Activated B cell treated with CpG ODN at 0.5 μM for 24 hours (primary cell): ENCODE measurements around the gene CELSR1. TPM values are rescaled to one million over a fixed set of nuclear protein-coding genes. Genes with fewer than 3 reads are reported as not detected.
A peak's percentile ranks its signal among the peaks of the same experiment; 100 is the strongest.

ENCODE experiments used
- ATAC-seq: fragments of 200-7000 bp; cut with Tn5 transposase; one replicate; pipeline ENCODE4 v1.10.0; 2021; ENCODE audit warnings: low read depth, mild to moderate bottlenecking, moderate library complexity
- CTCF ChIA-PET: fragments of 350-600 bp; sonication (Branson Sonifier 250); formaldehyde crosslinking; loops from one replicate; lab custom pipeline; 2021; ENCODE audit warnings: antibody characterized with exemption; lab: Charles Lee
- POLR2A ChIA-PET: fragments of 350-600 bp; sonication (Branson Sonifier 250); formaldehyde crosslinking; loops from one replicate; lab custom pipeline; 2021; ENCODE audit warnings: antibody characterized with exemption; lab: Charles Lee
- DNase-seq: peaks from one replicate; pipeline ENCODE4 v3.0.0; 2022
- H3K27ac Mint-ChIP-seq: one replicate; pipeline ENCODE4 v1.8.0; 2020; ENCODE audit warnings: mixed read lengths
- H3K27me3 Mint-ChIP-seq: one replicate; pipeline ENCODE4 v1.8.0; 2021; ENCODE audit warnings: mixed read lengths
- H3K36me3 Mint-ChIP-seq: one replicate; pipeline ENCODE4 v1.8.0; 2021; ENCODE audit warnings: low read depth, mixed read lengths
- H3K4me1 Mint-ChIP-seq: one replicate; pipeline ENCODE4 v1.8.0; 2021; ENCODE audit warnings: mixed read lengths
- H3K4me3 Mint-ChIP-seq: one replicate; pipeline ENCODE4 v1.8.0; 2020; ENCODE audit warnings: mild to moderate bottlenecking, mixed read lengths
- H3K9me3 Mint-ChIP-seq: one replicate; pipeline ENCODE4 v1.8.0; 2020; ENCODE audit warnings: mixed read lengths
- intact Hi-C: fragments of 100-400 bp; cut with micrococcal nuclease; formaldehyde crosslinking; loops from one replicate; pipeline ENCODE4 v1.15.1; 2024
- total RNA-seq: library from RNA; stranded (reverse); gene quantifications from 2 replicates; pipeline ENCODE4 v1.2.3, GENCODE V29; 2022
- TF ChIP-seq, protein P1 (sequence below): fragments of 200-600 bp; IDR thresholded peaks from one replicate; pipeline ENCODE4 v1.8.0; 2022; ENCODE audit warnings: antibody characterized with exemption, mild to moderate bottlenecking

The CELSR1 gene
- total RNA-seq, 1 donor from 2014 or later: 12.3 TPM

DNA sequence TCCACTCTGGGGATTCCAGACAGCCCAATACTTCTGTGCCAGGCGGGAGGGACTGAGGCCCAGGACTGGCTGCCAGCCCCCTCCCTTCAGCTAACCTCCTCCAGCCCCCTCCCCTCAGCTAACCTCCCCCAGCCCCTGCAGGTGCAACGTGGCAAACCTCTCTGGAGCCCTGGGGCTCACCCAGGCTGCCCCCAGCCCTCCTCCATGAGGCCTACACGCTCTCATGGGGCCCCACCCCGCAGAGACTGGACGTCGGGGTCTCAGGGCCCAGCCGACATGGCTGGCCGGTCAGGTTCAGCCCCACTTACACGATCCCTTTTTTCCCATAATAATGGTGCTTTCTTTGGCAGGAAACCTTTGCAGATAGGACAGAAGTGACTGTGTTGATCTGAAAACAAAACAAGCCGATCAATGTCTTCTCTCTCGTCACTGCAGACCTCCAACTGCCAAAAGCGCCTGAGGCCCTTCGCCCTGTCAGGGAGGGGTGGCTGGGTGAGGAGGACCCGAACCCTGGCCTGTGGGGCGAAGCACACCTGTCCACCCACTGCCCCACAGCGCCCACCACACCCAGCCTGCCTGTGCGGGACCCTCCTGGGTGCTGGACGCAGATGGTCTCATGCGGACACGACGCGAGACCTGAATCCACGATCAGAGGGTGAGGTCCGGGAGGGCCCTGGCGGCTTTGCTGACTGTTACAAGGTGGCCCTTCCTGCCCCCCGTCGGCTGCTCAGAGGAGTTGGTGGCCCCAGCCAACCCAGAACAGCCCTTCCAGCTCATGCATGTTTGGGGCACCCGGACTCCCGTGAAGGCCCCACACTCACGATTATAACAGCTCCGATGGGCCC lies 168.3 kb downstream of the CELSR1 start:
- intact Hi-C loops: loop anchor here (2.0 to 10.0 kb wide), 2 partner anchors 14 to 366 kb away; partner anchors contain the start of gene CERK
- TF ChIP-seq, protein P1, sequence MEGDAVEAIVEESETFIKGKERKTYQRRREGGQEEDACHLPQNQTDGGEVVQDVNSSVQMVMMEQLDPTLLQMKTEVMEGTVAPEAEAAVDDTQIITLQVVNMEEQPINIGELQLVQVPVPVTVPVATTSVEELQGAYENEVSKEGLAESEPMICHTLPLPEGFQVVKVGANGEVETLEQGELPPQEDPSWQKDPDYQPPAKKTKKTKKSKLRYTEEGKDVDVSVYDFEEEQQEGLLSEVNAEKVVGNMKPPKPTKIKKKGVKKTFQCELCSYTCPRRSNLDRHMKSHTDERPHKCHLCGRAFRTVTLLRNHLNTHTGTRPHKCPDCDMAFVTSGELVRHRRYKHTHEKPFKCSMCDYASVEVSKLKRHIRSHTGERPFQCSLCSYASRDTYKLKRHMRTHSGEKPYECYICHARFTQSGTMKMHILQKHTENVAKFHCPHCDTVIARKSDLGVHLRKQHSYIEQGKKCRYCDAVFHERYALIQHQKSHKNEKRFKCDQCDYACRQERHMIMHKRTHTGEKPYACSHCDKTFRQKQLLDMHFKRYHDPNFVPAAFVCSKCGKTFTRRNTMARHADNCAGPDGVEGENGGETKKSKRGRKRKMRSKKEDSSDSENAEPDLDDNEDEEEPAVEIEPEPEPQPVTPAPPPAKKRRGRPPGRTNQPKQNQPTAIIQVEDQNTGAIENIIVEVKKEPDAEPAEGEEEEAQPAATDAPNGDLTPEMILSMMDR: no peak
- POLR2A ChIA-PET: interaction anchor here (0.7 to 1.4 kb wide), 2 partner anchors 173 to 400 kb away, joined by 5 to 8 read pairs; no protein-coding TSS in a partner anchor
- Mint-ChIP-seq H3K36me3 (peaks cover 17% of the 10 kb centered on the region), H3K27me3 (no peaks in the 10 kb centered on the region), H3K4me3 (no peak overlapping the region), H3K4me1 (peaks cover 10% of the 10 kb centered on the region), H3K9me3 (no peaks in the 10 kb centered on the region), H3K27ac (no peak overlapping the region)
- ATAC-seq: no peak
- no peak for DNase-seq
- CTCF ChIA-PET: interaction anchor here (2.3 kb wide), 1 partner anchor 13 kb away, joined by 14 read pairs; no protein-coding TSS in a partner anchor

DNA sequence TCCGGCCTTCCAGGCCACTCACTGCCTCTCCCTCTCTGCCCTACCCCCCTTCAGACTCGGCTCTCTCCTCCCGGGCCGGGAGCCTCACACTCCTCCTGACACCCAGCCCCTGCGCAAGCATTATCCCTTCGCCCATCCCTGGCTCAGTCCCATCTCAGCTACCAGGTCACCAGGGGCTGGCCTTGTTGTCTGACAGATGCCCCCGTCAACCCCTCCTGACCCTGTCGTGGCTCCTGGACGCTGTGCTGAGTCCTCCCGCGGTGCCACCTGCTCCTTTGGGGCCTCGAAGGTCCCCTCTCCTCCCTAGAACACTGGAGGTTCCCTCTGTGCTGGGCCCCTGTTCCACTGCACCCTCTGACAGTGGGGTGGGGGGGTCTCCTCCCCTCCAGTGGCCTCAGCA lies 169.0 kb downstream of the CELSR1 start:
- Mint-ChIP-seq H3K4me3 (no peak overlapping the region), H3K9me3 (no peaks in the 10 kb centered on the region), H3K27ac (no peak overlapping the region), H3K27me3 (no peaks in the 10 kb centered on the region), H3K36me3 (peaks cover 17% of the 10 kb centered on the region), H3K4me1 (peaks cover 7% of the 10 kb centered on the region)
- TF ChIP-seq, protein P1: no peak
- POLR2A ChIA-PET: interaction anchor here (0.9 to 1.4 kb wide), 3 partner anchors 12 to 173 kb away, joined by 3 to 8 read pairs (median 3); no protein-coding TSS in a partner anchor
- CTCF ChIA-PET: interaction anchor here (0.8 to 2.3 kb wide), 5 partner anchors 13 to 180 kb away, joined by 3 to 96 read pairs (median 4); no protein-coding TSS in a partner anchor
- no peak for ATAC-seq
- DNase-seq: no peak
- intact Hi-C loops: loop anchor here (2.0 to 10.0 kb wide), 2 partner anchors 14 to 366 kb away; partner anchors contain the start of gene CERK

DNA sequence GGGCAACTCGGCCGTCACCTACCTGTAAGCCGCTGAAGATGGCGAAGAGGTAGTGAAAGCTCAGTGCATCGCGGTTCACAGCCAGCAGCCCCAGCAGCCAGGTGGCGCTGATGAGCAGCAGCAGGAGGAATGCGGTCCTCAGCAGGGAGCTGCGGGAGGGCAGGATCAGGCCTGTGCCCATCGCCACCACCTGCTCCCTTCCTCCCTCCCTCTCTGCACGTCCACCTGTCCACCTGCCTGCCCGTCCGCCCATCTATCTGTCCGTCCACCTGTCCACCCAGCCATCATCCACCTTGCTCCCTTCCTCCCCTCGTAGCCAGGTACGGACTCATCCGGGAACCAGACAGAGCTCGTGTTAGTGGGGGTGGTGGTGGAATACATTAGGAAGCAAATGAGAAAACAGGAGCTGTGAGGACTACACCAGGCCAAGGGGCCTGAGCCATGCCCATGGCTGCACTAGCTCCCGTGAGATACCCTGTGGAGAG lies 169.7 kb downstream of the CELSR1 start:
- TF ChIP-seq, protein P1: peak; percentile 58
- H3K27ac Mint-ChIP-seq: no peak overlapping the region
- CTCF ChIA-PET: interaction anchor here (0.5 to 2.3 kb wide), 22 partner anchors 9 to 505 kb away, joined by 3 to 96 read pairs (median 3); partner anchors contain the start of genes CELSR1 and TBC1D22A

DNA sequence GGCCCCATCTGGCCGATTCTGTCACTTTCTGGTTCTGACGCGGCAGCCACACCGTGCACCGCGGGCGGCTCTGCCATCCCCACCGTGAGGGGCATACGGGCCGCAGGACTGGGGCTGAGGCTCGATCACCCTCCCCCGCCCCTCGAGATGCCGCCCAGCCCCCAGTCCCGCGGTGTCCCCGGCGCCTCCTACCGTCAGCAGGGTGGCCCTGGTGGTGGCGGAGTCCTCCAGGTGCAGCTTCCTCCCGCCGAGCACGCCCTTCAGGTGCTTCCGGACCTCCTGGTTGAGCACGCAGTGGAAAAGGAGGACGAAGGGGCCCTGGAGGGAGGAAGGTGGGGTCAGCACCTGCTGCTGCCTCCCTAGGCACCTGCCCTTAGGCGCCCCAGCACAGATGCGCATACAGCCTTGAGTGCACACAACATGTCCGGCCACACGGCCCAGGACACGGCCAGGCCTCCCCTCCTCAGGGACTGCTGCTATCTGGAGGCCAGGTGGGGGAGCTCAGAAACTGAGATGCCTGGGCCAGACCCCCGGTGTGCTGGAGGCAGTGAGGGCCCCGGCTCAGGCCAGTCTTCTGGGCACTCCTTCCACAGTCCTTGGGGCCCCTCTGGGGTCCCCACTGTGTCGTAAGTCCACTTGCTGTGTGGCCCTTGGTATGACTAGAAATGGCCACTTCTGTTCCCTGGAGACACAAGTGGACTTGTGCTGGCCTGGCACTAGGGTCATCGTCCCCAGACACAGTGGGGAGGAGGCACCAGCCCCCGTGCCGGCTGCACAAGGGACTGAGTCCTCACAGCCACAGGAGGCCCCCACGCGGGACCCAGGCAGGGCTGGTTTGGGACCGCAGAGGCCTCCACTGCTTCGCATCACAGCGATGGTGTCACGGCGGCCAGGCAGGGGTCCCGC lies 170.4 kb downstream of the CELSR1 start:
- no peaks in the 10 kb centered on the region for H3K9me3 Mint-ChIP-seq

More for the DNA sequence above, 169.7 kb downstream of the CELSR1 start:
- POLR2A ChIA-PET: interaction anchor here (0.5 to 1.4 kb wide), 6 partner anchors 11 to 366 kb away, joined by 3 to 8 read pairs (median 4); no protein-coding TSS in a partner anchor
- Mint-ChIP-seq H3K36me3 (peaks cover 20% of the 10 kb centered on the region), H3K27me3 (no peaks in the 10 kb centered on the region), H3K4me1 (peaks cover 12% of the 10 kb centered on the region), H3K9me3 (no peaks in the 10 kb centered on the region), H3K4me3 (no peak overlapping the region)
- DNase-seq (peak; percentile 72), ATAC-seq (peak; percentile 65)
- intact Hi-C loops: loop anchor here (1.0 to 10.0 kb wide), 3 partner anchors 13 to 367 kb away; partner anchors contain the start of gene CERK

More for the DNA sequence above, 170.4 kb downstream of the CELSR1 start:
- ChIA-PET CTCF (interaction anchor here (0.6 to 2.3 kb wide), 20 partner anchors 9 to 504 kb away, joined by 3 to 96 read pairs (median 3); partner anchors contain the start of genes CELSR1 and TBC1D22A), POLR2A (interaction anchor here (0.5 to 1.4 kb wide), 4 partner anchors 138 to 366 kb away, joined by 3 to 8 read pairs (median 4); no protein-coding TSS in a partner anchor)
- TF ChIP-seq, protein P1: no peak
- DNase-seq: no peak
- no peak for ATAC-seq
- Mint-ChIP-seq H3K27me3 (no peaks in the 10 kb centered on the region), H3K27ac (no peak overlapping the region), H3K4me3 (no peak overlapping the region), H3K36me3 (peaks cover 21% of the 10 kb centered on the region), H3K4me1 (peaks cover 18% of the 10 kb centered on the region)
- intact Hi-C loops: loop anchor here (1.0 to 10.0 kb wide), 2 partner anchors 175 to 368 kb away; partner anchors contain the start of gene CERK
